Measurements from ENCODE around the gene TEAD1.

TEAD1 gene

GRCh38 chr11:12682288-12682687 lies 8.1 kb downstream of the TEAD1 start:
- peaks cover 32% of the 10 kb centered on the region for H3K4me1 ChIP-seq (ENCODE audit: control insufficient read depth, insufficient read depth, low read length)

DNA sequence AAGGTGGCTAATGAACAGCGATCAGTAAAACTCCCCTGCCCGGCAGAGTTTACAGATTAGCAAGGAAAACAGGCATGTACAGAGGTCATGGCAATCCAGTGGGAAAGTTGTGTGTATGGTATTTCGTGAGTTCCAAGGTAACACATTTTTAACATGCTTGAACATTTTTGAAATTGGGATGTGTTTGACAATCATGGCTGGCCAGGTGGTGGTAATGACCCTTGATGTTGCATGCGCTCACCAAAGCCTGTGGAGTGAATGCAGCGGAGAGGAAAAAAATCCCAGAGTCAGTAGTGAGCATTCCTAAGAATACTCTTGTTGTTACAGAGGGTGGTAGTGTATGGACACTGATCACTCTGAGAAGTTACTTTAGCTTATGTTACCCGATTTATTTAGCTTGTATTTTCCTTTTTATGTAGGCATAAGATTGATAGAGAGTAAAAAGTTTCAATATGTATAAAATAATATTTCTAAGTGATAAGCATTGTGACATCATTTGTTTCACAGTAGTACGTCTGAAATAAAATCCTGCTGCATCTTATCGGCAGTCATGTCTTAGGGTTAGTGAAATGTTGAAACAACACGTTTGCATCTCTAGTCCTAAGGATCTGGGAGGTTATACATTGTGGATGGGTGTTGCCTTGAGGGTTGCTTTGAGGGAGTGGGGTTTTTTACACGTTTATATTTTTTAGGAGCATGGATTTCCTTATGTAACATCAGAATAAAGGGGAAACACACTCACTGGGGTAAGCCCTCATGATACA lies 8.7 kb downstream of the TEAD1 start:
- H3K27me3 ChIP-seq (ENCODE audit: control insufficient read depth, insufficient read depth, low read length), result no peaks in the 10 kb centered on the region
- H3K4me1 ChIP-seq (ENCODE audit: control insufficient read depth, insufficient read depth, low read length), result peaks cover 32% of the 10 kb centered on the region
- no peaks in the 10 kb centered on the region for H3K36me3 ChIP-seq (ENCODE audit: control insufficient read depth, insufficient read depth, low read length)
- H3K4me3 ChIP-seq (ENCODE audit: low read length), result no peak overlapping the region
- no peak overlapping the region for H3K27ac ChIP-seq (ENCODE audit: low read depth, low read length)
- no peak overlapping the region for H3K9ac ChIP-seq (ENCODE audit: low read length)

More at GRCh38 chr11:12682288-12682687, 8.1 kb downstream of the TEAD1 start:
- Histone ChIP-seq H3K4me3 (ENCODE audit: low read length) (no peak overlapping the region), H3K9ac (ENCODE audit: low read length) (no peak overlapping the region), H3K27ac (ENCODE audit: low read depth, low read length) (no peak overlapping the region), H3K36me3 (ENCODE audit: control insufficient read depth, insufficient read depth, low read length) (no peaks in the 10 kb centered on the region), H3K27me3 (ENCODE audit: control insufficient read depth, insufficient read depth, low read length) (no peaks in the 10 kb centered on the region)

- Histone ChIP-seq H3K36me3 (ENCODE audit: control insufficient read depth, insufficient read depth, low read length) (no peaks in the 10 kb centered on the region), H3K9ac (ENCODE audit: low read length) (no peak overlapping the region), H3K27ac (ENCODE audit: low read depth, low read length) (no peak overlapping the region), H3K27me3 (ENCODE audit: control insufficient read depth, insufficient read depth, low read length) (no peaks in the 10 kb centered on the region), H3K4me1 (ENCODE audit: control insufficient read depth, insufficient read depth, low read length) (peaks cover 35% of the 10 kb centered on the region), H3K4me3 (ENCODE audit: low read length) (no peak overlapping the region)
Observed at GRCh38 chr11:12683874-12684273, 9.7 kb downstream of the TEAD1 start.

- Histone ChIP-seq H3K4me3 (ENCODE audit: low read length) (no peak overlapping the region), H3K36me3 (ENCODE audit: control insufficient read depth, insufficient read depth, low read length) (no peaks in the 10 kb centered on the region), H3K27me3 (ENCODE audit: control insufficient read depth, insufficient read depth, low read length) (no peaks in the 10 kb centered on the region), H3K9ac (ENCODE audit: low read length) (no peak overlapping the region), H3K27ac (ENCODE audit: low read depth, low read length) (no peak overlapping the region), H3K4me1 (ENCODE audit: control insufficient read depth, insufficient read depth, low read length) (peaks cover 34% of the 10 kb centered on the region)
Observed at GRCh38 chr11:12684315-12684714, 10.1 kb downstream of the TEAD1 start.

DNA sequence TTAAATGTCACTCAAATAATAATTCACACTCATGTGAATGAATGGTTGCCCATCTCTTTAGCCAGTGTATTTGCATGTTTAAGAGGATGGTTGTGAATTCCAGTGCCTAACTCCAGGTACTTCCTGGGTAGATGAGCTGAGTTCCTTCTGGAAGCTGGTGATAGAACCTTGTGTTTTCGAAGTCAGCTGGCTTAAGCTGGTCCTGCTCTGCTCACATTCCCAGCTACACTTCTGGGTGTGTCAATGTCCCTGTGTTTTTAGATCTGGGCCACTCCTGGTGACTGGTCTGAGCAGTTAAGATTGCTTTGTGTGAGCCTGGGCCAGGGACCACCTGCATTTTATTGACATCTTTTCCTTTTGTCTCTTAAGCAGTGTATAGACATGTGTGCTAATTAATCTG lies 10.6 kb downstream of the TEAD1 start:
- H3K27ac ChIP-seq (ENCODE audit: low read depth, low read length), result no peak overlapping the region
- H3K36me3 ChIP-seq (ENCODE audit: control insufficient read depth, insufficient read depth, low read length), result no peaks in the 10 kb centered on the region
- no peak overlapping the region for H3K9ac ChIP-seq (ENCODE audit: low read length)
- H3K4me3 ChIP-seq (ENCODE audit: low read length), result no peak overlapping the region
- H3K27me3 ChIP-seq (ENCODE audit: control insufficient read depth, insufficient read depth, low read length), result no peaks in the 10 kb centered on the region
- peaks cover 34% of the 10 kb centered on the region for H3K4me1 ChIP-seq (ENCODE audit: control insufficient read depth, insufficient read depth, low read length)

DNA sequence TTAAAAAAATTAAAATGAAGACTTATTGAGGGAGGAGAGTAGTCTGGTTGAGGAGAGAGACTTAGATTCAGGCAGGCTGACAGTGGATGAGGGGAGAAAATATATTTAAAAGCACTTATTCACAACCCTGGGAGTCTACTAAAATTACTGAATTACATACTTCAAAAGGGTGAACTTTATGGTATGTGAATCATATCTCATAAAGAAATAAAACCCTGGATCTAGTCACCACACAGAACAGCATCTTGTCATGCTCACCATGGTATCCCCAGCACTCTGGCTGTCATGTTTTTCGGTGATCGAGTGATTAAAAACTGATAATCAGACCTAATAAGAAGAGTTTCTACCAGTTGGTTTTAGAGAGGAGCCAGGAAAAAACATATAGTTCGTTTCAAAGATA lies 11.0 kb downstream of the TEAD1 start:
- peaks cover 31% of the 10 kb centered on the region for H3K4me1 ChIP-seq (ENCODE audit: control insufficient read depth, insufficient read depth, low read length)
- no peak overlapping the region for H3K27ac ChIP-seq (ENCODE audit: low read depth, low read length)
- H3K36me3 ChIP-seq (ENCODE audit: control insufficient read depth, insufficient read depth, low read length), result no peaks in the 10 kb centered on the region
- no peaks in the 10 kb centered on the region for H3K27me3 ChIP-seq (ENCODE audit: control insufficient read depth, insufficient read depth, low read length)
- no peak overlapping the region for H3K4me3 ChIP-seq (ENCODE audit: low read length)
- no peak overlapping the region for H3K9ac ChIP-seq (ENCODE audit: low read length)

DNA sequence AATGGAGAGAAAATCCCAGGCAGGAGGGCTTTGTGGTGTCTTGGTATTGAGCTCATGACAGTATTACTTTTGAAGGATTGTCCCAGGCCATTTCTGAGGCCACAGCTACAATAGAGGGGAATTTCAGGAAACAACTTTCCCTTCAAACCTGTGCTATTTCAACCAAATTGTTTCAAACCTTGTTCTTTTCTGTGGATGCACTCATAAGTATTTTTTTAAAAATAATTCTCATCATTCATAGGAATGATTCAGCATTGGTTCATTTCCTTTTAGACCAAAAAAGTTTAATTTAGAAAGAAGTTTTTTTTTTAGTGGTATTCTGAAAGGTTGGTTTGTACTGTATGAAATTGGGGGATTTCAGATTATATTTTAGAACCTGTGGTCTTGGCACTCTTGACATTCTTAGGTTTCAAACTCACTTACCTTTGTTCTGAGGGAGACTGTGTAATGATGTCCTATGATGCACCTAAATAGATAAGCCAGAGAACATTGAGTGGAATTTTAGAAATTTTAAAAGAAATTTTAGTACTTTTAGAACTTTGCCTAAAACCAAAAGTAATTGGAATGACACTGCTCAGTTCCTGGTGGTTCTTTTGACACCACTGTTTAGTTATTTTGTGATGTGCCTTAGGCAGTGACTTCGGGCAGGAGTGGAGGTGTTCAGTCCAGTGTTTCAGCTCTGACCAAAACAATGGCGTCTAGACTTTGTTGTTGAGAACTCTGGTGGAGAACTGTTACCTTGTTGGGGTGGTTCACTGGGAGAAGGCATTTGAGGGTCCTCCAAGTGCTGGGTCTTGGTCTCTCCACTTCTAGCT lies 12.2 kb downstream of the TEAD1 start:
- Histone ChIP-seq H3K4me3 (ENCODE audit: low read length) (no peak overlapping the region), H3K27me3 (ENCODE audit: control insufficient read depth, insufficient read depth, low read length) (no peaks in the 10 kb centered on the region), H3K27ac (ENCODE audit: low read depth, low read length) (no peak overlapping the region), H3K36me3 (ENCODE audit: control insufficient read depth, insufficient read depth, low read length) (no peaks in the 10 kb centered on the region), H3K4me1 (ENCODE audit: control insufficient read depth, insufficient read depth, low read length) (peaks cover 27% of the 10 kb centered on the region), H3K9ac (ENCODE audit: low read length) (no peak overlapping the region)

- Histone ChIP-seq H3K36me3 (ENCODE audit: control insufficient read depth, insufficient read depth, low read length) (no peaks in the 10 kb centered on the region), H3K27ac (ENCODE audit: low read depth, low read length) (no peak overlapping the region), H3K9ac (ENCODE audit: low read length) (no peak overlapping the region), H3K4me1 (ENCODE audit: control insufficient read depth, insufficient read depth, low read length) (peaks cover 34% of the 10 kb centered on the region), H3K27me3 (ENCODE audit: control insufficient read depth, insufficient read depth, low read length) (no peaks in the 10 kb centered on the region), H3K4me3 (ENCODE audit: low read length) (no peak overlapping the region)
Observed at GRCh38 chr11:12687216-12687623, 13.0 kb downstream of the TEAD1 start.

GRCh38 chr11:12687740-12688139 lies 13.5 kb downstream of the TEAD1 start:
- no peak overlapping the region for H3K9ac ChIP-seq (ENCODE audit: low read length)
- H3K36me3 ChIP-seq (ENCODE audit: control insufficient read depth, insufficient read depth, low read length), result no peaks in the 10 kb centered on the region
- no peak overlapping the region for H3K27ac ChIP-seq (ENCODE audit: low read depth, low read length)
- H3K27me3 ChIP-seq (ENCODE audit: control insufficient read depth, insufficient read depth, low read length), result no peaks in the 10 kb centered on the region
- H3K4me1 ChIP-seq (ENCODE audit: control insufficient read depth, insufficient read depth, low read length), result peaks cover 33% of the 10 kb centered on the region
- H3K4me3 ChIP-seq (ENCODE audit: low read length), result no peak overlapping the region

GRCh38 chr11:12689029-12689755 lies 15.0 kb downstream of the TEAD1 start:
- Histone ChIP-seq H3K4me1 (ENCODE audit: control insufficient read depth, insufficient read depth, low read length) (peaks cover 46% of the 10 kb centered on the region), H3K9ac (ENCODE audit: low read length) (no peak overlapping the region), H3K4me3 (ENCODE audit: low read length) (no peak overlapping the region), H3K27me3 (ENCODE audit: control insufficient read depth, insufficient read depth, low read length) (no peaks in the 10 kb centered on the region), H3K27ac (ENCODE audit: low read depth, low read length) (peak overlapping the region; percentile 0), H3K36me3 (ENCODE audit: control insufficient read depth, insufficient read depth, low read length) (no peaks in the 10 kb centered on the region)

GRCh38 chr11:12690663-12691062 lies 16.4 kb downstream of the TEAD1 start:
- Histone ChIP-seq H3K4me1 (ENCODE audit: control insufficient read depth, insufficient read depth, low read length) (peaks cover 52% of the 10 kb centered on the region), H3K9ac (ENCODE audit: low read length) (no peak overlapping the region), H3K36me3 (ENCODE audit: control insufficient read depth, insufficient read depth, low read length) (no peaks in the 10 kb centered on the region), H3K4me3 (ENCODE audit: low read length) (no peak overlapping the region), H3K27ac (ENCODE audit: low read depth, low read length) (peak overlapping the region; percentile 4), H3K27me3 (ENCODE audit: control insufficient read depth, insufficient read depth, low read length) (no peaks in the 10 kb centered on the region)

GRCh38 chr11:12691473-12691872 lies 17.3 kb downstream of the TEAD1 start:
- no peaks in the 10 kb centered on the region for H3K36me3 ChIP-seq (ENCODE audit: control insufficient read depth, insufficient read depth, low read length)
- peak overlapping the region; percentile 92 for H3K27ac ChIP-seq (ENCODE audit: low read depth, low read length)
- H3K4me3 ChIP-seq (ENCODE audit: low read length), result no peak overlapping the region
- H3K9ac ChIP-seq (ENCODE audit: low read length), result no peak overlapping the region
- peaks cover 52% of the 10 kb centered on the region for H3K4me1 ChIP-seq (ENCODE audit: control insufficient read depth, insufficient read depth, low read length)
- no peaks in the 10 kb centered on the region for H3K27me3 ChIP-seq (ENCODE audit: control insufficient read depth, insufficient read depth, low read length)

All from rectal smooth muscle tissue (tissue), 1 donor.